GM18505 (cell line): ENCODE results near the gene LAMP1.

Source experiments
- ATAC-seq: cut with Tn5 transposase; IDR thresholded peaks from one replicate; pipeline ENCODE4 v1.9.1; 2021; ENCODE audit not compliant: unreplicated experiment
- POLR2A ChIP-seq: IDR thresholded peaks from 4 replicates; pipeline ENCODE4 v1.6.1; 2011; ENCODE audit warnings: borderline replicate concordance; ENCODE audit not compliant: insufficient read depth, insufficient read length; ENCODE audit errors: extremely low read depth

Gene LAMP1

GRCh38 chr13:113315992-113316391, 19.0 kb downstream of the LAMP1 start:
- TF ChIP-seq POLR2A = no peak
- ATAC-seq = no peak

- no peak for TF ChIP-seq POLR2A
- ATAC-seq = no peak
Measured at GRCh38 chr13:113317031-113317430, 20.0 kb downstream of the LAMP1 start.

GRCh38 chr13:113318956-113319355, 21.9 kb downstream of the LAMP1 start:
- no peak for ATAC-seq
- no peak for TF ChIP-seq POLR2A

- ATAC-seq = no peak
- TF ChIP-seq POLR2A = no peak
Measured at GRCh38 chr13:113319371-113319770, 22.3 kb downstream of the LAMP1 start.

- ATAC-seq = no peak
- TF ChIP-seq POLR2A = no peak
Measured at GRCh38 chr13:113320226-113320875, 23.3 kb downstream of the LAMP1 start.

GRCh38 chr13:113321546-113321945, 24.5 kb downstream of the LAMP1 start:
- no peak for TF ChIP-seq POLR2A
- no peak for ATAC-seq

GRCh38 chr13:113322043-113322461, 25.0 kb downstream of the LAMP1 start:
- ATAC-seq = no peak

GRCh38 chr13:113322890-113323651, 26.0 kb downstream of the LAMP1 start:
- no peak for ATAC-seq
- TF ChIP-seq POLR2A = no peak

More at GRCh38 chr13:113322043-113322461, 25.0 kb downstream of the LAMP1 start:
- no peak for TF ChIP-seq POLR2A

- no peak for ATAC-seq
- TF ChIP-seq POLR2A = no peak
Measured at GRCh38 chr13:113323869-113324268, 26.8 kb downstream of the LAMP1 start.

GRCh38 chr13:113324398-113324797, 27.4 kb downstream of the LAMP1 start:
- ATAC-seq = no peak
- no peak for TF ChIP-seq POLR2A

- ATAC-seq = no peak
- peak; percentile 13 for TF ChIP-seq POLR2A
Measured at GRCh38 chr13:113325779-113326178, 28.7 kb downstream of the LAMP1 start.

GRCh38 chr13:113327391-113327765, 30.3 kb downstream of the LAMP1 start:
- ATAC-seq = no peak
- no peak for TF ChIP-seq POLR2A

GRCh38 chr13:113327766-113328471, 30.9 kb downstream of the LAMP1 start:
- ATAC-seq = no peak
- no peak for TF ChIP-seq POLR2A
